Sigmoid colon (tissue), 4 donors: Measurements from ENCODE around the gene MAD1L1.

Source experiments
- EP300 ChIP-seq, 4 donors: sonication (generic); formaldehyde crosslinking; IDR thresholded peaks; one replicate each; pipeline ENCODE4 v1.6.1; 2017; ENCODE audit warnings: antibody characterized with exemption in 4 of 4
- POLR2AphosphoS5 ChIP-seq, 4 donors: sonication (generic); formaldehyde crosslinking; IDR thresholded peaks; one replicate each; pipeline ENCODE4 v1.6.1; 2017; ENCODE audit warnings: antibody characterized with exemption in 4 of 4
- TF ChIP-seq, protein P1 (sequence below), 4 experiments: fragments of 450-650 bp in 3 of 4; fragments of 200-600 bp in 1 of 4; IDR thresholded peaks; one replicate each; pipeline ENCODE4 v1.5.1; 2016 to 2019; ENCODE audit warnings: antibody characterized with exemption in 4 of 4, mild to moderate bottlenecking in 3 of 4, moderate library complexity in 2 of 4

DNA sequence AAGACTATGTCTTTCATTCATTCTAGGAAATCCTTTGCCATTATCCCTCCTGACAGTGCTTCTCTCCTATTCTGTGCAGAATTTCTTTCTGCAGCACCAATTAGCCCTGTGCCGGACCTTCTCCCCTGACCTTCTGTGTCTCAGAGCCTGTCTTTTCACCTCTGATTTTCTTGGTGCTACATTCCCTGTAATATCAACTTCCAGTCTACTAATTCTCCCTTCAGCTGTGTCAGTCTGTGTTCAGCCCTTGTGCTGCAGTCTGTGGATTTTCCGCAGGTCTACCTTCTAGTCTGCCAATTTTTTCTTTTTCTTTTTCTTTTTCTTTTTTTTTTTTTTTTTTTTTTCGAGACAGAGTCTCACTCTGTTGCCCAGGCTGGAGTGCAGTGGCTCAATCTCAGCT, 446.9 kb downstream of the MAD1L1 start:
- TF ChIP-seq, protein P1, sequence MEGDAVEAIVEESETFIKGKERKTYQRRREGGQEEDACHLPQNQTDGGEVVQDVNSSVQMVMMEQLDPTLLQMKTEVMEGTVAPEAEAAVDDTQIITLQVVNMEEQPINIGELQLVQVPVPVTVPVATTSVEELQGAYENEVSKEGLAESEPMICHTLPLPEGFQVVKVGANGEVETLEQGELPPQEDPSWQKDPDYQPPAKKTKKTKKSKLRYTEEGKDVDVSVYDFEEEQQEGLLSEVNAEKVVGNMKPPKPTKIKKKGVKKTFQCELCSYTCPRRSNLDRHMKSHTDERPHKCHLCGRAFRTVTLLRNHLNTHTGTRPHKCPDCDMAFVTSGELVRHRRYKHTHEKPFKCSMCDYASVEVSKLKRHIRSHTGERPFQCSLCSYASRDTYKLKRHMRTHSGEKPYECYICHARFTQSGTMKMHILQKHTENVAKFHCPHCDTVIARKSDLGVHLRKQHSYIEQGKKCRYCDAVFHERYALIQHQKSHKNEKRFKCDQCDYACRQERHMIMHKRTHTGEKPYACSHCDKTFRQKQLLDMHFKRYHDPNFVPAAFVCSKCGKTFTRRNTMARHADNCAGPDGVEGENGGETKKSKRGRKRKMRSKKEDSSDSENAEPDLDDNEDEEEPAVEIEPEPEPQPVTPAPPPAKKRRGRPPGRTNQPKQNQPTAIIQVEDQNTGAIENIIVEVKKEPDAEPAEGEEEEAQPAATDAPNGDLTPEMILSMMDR (IDR thresholded peaks at IDR 0.05) = no peak
- TF ChIP-seq EP300 (IDR thresholded peaks at IDR 0.05) = no peak
- no peak for TF ChIP-seq POLR2AphosphoS5 (IDR thresholded peaks at IDR 0.05)
